Activated CD4-positive, alpha-beta memory T cell treated with anti-CD3 and anti-CD28 coated beads for 36 hours (primary cell): ENCODE measurements around the gene STK40. TPM values are rescaled to one million over a fixed set of nuclear protein-coding genes. Genes with fewer than 3 reads are reported as not detected.

Experiments used
- CTCF ChIA-PET: fragments of 350-600 bp; sonication (Branson Sonifier 250); formaldehyde crosslinking; loops from one replicate; lab custom pipeline; 2021; ENCODE audit warnings: antibody characterized with exemption, inconsistent platforms; lab: Charles Lee
- POLR2A ChIA-PET: fragments of 350-600 bp; sonication (Branson Sonifier 250); formaldehyde crosslinking; loops from one replicate; lab custom pipeline; 2021; ENCODE audit warnings: antibody characterized with exemption; lab: Charles Lee
- DNase-seq: peaks from one replicate; pipeline ENCODE4 v3.0.0-alpha.2; 2020
- H3K27ac Mint-ChIP-seq: one replicate; pipeline ENCODE4 v1.8.0; 2021; ENCODE audit warnings: mixed read lengths
- H3K27me3 Mint-ChIP-seq: one replicate; pipeline ENCODE4 v1.8.0; 2021; ENCODE audit warnings: mixed read lengths
- H3K36me3 Mint-ChIP-seq: one replicate; pipeline ENCODE4 v1.8.0; 2021; ENCODE audit warnings: mixed read lengths
- H3K4me1 Mint-ChIP-seq: one replicate; pipeline ENCODE4 v1.8.0; 2021; ENCODE audit warnings: low read depth, mixed read lengths
- H3K4me3 Mint-ChIP-seq: one replicate; pipeline ENCODE4 v1.8.0; 2021; ENCODE audit warnings: mild to moderate bottlenecking, mixed read lengths
- H3K9me3 Mint-ChIP-seq: one replicate; pipeline ENCODE4 v1.8.0; 2021; ENCODE audit warnings: mixed read lengths
- intact Hi-C: fragments of 100-400 bp; cut with micrococcal nuclease; formaldehyde crosslinking; loops from one replicate; pipeline ENCODE4 v1.15.1; 2023
- total RNA-seq, 2 experiments: library from RNA; stranded (reverse); gene quantifications; one replicate each; pipeline ENCODE4 v1.2.3, GENCODE V29; 2021

Gene STK40
- total RNA-seq, 2 experiments from 2014 or later, result 57.3 to 57.4 TPM

- ChIA-PET CTCF (interaction anchor here (5.0 kb wide), 1 partner anchor 73 kb away, joined by 56 read pairs; no protein-coding TSS in a partner anchor), POLR2A (interaction anchor here (0.5 kb wide), 1 partner anchor 49 kb away, joined by 4 read pairs; no protein-coding TSS in a partner anchor)
- intact Hi-C loops, result no loop called here
- H3K4me3 Mint-ChIP-seq, result no peak overlapping the region
- H3K36me3 Mint-ChIP-seq, result no peaks in the 10 kb centered on the region
- H3K27me3 Mint-ChIP-seq, result no peaks in the 10 kb centered on the region
- no peaks in the 10 kb centered on the region for H3K9me3 Mint-ChIP-seq
- peaks cover 24% of the 10 kb centered on the region for H3K4me1 Mint-ChIP-seq
- H3K27ac Mint-ChIP-seq, result no peak overlapping the region
- no peak for DNase-seq
Observed at GRCh38 chr1:36415661-36416326, 30.1 kb upstream of the STK40 start.

DNA sequence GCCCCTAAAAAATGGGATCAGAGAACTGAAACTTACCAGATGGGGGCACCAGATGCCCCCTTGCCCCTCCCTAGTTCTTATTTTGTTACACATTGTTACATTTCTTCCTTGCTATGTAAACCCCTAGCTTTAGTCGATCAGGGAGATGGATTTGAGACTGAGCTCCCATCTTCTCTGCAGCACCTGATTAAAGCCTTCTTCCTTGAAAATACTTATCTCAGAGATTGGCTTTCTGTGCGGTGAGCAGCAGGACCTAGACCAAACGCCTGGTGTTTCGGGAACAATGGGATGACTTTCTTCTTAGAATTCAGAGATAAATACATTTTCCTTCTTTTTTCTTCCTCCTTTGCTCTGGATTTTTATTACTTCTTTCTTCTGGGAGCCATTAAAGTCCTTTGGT lies 28.7 kb upstream of the STK40 start:
- intact Hi-C loops, result no loop called here
- CTCF ChIA-PET, result interaction anchor here (0.9 to 2.8 kb wide), 4 partner anchors 13 to 114 kb away, joined by 3 to 6 read pairs (median 3); partner anchors contain the start of gene EVA1B

GRCh38 chr1:36411674-36412648 lies 26.2 kb upstream of the STK40 start:
- intact Hi-C loops, result loop anchor here (1.0 kb wide), 2 partner anchors 15 to 26 kb away; partner anchors contain the start of gene LSM10
- H3K4me3 Mint-ChIP-seq, result peak overlapping the region; percentile 38
- CTCF ChIA-PET, result interaction anchor here (0.6 to 2.8 kb wide), 11 partner anchors 10 to 263 kb away, joined by 3 to 18 read pairs (median 3); partner anchors contain the start of genes OSCP1 and TRAPPC3

More for the DNA sequence above, 28.7 kb upstream of the STK40 start:
- DNase-seq, result no peak
- no peak overlapping the region for H3K4me3 Mint-ChIP-seq
- POLR2A ChIA-PET, result no interaction called here
- H3K36me3 Mint-ChIP-seq, result no peaks in the 10 kb centered on the region
- no peaks in the 10 kb centered on the region for H3K27me3 Mint-ChIP-seq
- H3K27ac Mint-ChIP-seq, result no peak overlapping the region
- H3K9me3 Mint-ChIP-seq, result no peaks in the 10 kb centered on the region
- peaks cover 16% of the 10 kb centered on the region for H3K4me1 Mint-ChIP-seq

GRCh38 chr1:36408479-36408878 lies 22.8 kb upstream of the STK40 start:
- Mint-ChIP-seq H3K27me3 (no peaks in the 10 kb centered on the region), H3K4me1 (peaks cover 16% of the 10 kb centered on the region), H3K9me3 (no peaks in the 10 kb centered on the region), H3K36me3 (no peaks in the 10 kb centered on the region), H3K4me3 (no peak overlapping the region), H3K27ac (no peak overlapping the region)
- no peak for DNase-seq
- intact Hi-C loops, result no loop called here
- CTCF ChIA-PET, result no interaction called here
- POLR2A ChIA-PET, result no interaction called here

More at GRCh38 chr1:36411674-36412648, 26.2 kb upstream of the STK40 start:
- POLR2A ChIA-PET, result interaction anchor here (0.7 to 2.1 kb wide), 3 partner anchors 14 to 82 kb away, joined by 3 to 5 read pairs (median 4); partner anchors contain the start of gene LSM10
- peak; percentile 81 for DNase-seq
- Mint-ChIP-seq H3K36me3 (no peaks in the 10 kb centered on the region), H3K4me1 (peaks cover 16% of the 10 kb centered on the region), H3K27me3 (no peaks in the 10 kb centered on the region), H3K9me3 (no peaks in the 10 kb centered on the region), H3K27ac (peak overlapping the region; percentile 65)

GRCh38 chr1:36406440-36406839 lies 20.7 kb upstream of the STK40 start:
- intact Hi-C loops, result no loop called here
- peaks cover 6% of the 10 kb centered on the region for H3K4me1 Mint-ChIP-seq
- CTCF ChIA-PET, result interaction anchor here (0.9 kb wide), 1 partner anchor 63 kb away, joined by 3 read pairs; no protein-coding TSS in a partner anchor
- H3K27me3 Mint-ChIP-seq, result no peaks in the 10 kb centered on the region
- POLR2A ChIA-PET, result no interaction called here
- H3K9me3 Mint-ChIP-seq, result no peaks in the 10 kb centered on the region
- H3K4me3 Mint-ChIP-seq, result no peak overlapping the region
- DNase-seq, result no peak
- H3K36me3 Mint-ChIP-seq, result no peaks in the 10 kb centered on the region
- no peak overlapping the region for H3K27ac Mint-ChIP-seq

DNA sequence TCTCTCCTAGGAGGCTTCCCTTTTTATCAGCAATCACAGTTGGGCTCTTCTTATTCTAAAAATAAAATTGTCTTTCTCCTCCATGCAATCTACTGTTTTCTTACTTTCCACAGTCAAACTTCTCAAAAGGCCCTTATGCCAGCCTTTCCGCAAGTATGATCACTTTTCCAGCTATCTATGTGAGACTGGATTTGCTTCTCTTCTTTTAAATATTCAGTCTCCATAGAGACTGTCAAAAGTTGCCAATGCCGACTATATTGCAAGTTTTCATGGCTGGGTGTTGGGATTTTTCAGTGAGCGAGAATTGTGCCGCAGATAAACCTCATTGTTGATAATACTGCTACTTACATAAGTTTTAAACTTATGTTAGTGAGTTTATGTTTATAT lies 16.8 kb upstream of the STK40 start:
- Mint-ChIP-seq H3K27me3 (no peaks in the 10 kb centered on the region), H3K4me3 (no peak overlapping the region), H3K9me3 (no peaks in the 10 kb centered on the region), H3K4me1 (peaks cover 17% of the 10 kb centered on the region), H3K36me3 (peaks cover 1% of the 10 kb centered on the region), H3K27ac (no peak overlapping the region)
- POLR2A ChIA-PET, result no interaction called here
- intact Hi-C loops, result no loop called here
- no peak for DNase-seq
- CTCF ChIA-PET, result no interaction called here

DNA sequence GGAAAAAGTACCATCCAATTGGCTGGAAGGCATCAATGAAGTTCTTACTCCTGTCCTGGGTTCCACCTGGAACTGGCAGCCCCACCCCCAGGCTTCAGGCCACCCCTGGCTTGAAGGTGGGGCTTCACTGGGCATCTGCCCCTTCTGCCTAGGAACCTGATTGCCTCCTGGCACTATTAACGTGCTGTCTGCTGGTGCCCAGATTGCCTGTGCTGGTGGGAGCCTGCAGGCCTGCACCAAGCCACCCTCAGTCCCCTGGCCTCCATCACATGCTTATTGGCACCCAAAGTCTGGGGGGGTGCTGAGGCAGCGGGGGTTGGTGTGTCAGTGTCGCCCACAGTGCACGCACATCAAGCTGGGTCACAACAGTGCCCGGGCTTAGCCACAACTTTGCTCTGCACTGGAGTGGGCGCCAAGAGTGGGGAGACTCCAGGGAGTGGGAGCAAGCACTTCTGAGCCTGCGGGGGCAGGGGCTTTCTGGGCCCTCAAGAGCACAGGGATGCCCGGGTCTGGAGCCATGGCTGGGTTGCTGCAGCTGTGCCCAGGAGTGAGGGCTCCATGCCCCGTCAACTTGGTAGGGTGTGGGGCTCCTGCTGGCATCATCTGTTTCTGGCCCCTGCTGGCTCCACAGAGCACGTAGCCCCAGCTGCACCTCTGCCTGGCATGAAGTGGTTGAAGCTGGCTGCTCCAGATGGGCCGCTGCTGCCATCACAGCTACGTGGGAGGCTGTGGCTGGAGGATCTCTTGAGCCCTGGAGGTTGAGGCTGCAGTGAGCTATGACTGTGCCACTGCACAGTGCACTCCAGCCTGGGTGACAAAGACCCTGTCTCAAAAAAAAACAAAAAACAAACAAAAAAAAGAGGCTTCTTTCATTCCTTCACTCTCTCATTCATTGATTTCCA lies 16.1 kb upstream of the STK40 start:
- DNase-seq, result no peak
- POLR2A ChIA-PET, result interaction anchor here (0.7 to 1.8 kb wide), 2 partner anchors 15 to 41 kb away, joined by 3 to 16 read pairs; no protein-coding TSS in a partner anchor
- Mint-ChIP-seq H3K36me3 (peaks cover 1% of the 10 kb centered on the region), H3K9me3 (no peaks in the 10 kb centered on the region), H3K4me1 (peaks cover 21% of the 10 kb centered on the region), H3K27me3 (no peaks in the 10 kb centered on the region), H3K4me3 (peak overlapping the region; percentile 50), H3K27ac (no peak overlapping the region)
- CTCF ChIA-PET, result interaction anchor here (1.2 to 1.4 kb wide), 3 partner anchors 12 to 59 kb away, joined by 3 to 7 read pairs (median 5); no protein-coding TSS in a partner anchor
- intact Hi-C loops, result loop anchor here (1.0 kb wide), 1 partner anchor 7 kb away; no protein-coding TSS in a partner anchor

DNA sequence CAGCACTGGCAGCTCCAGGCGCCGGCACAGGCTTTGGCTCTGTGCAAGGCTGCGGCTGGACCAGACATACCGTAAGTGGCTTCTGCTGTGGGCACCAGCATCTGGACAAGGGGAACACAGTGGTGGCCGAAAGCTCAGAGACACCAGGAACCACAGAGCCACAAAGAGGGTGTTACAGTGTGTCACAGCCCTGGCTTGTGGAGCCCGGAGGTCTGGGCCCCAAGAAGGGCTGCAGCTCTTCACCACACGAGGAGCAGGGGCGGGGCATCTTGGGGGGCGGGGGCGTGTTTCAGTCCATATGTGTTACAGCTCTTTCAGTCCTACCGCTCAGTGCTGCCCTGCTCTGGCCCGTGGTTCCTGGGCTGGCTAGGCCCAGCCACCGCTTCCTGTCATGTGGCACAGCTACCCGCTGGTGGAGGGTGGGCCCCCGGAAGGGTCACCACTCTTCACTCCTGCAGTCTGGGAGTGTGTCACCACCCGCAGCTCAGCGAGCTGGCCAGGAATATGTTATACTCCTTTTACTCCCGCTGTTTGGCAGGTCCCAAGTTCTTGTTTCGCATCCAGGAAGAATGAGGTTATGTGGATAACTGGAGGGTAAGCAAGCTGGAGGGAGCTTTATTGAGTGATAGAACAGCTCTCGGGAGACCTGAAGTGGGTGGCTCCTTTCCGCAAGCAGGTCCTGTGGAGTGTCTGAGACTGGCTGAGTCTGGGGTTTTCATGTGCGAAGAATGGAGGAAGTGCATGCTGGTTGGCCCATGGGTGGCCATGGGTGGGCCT lies 15.3 kb upstream of the STK40 start:
- H3K27ac Mint-ChIP-seq, result peak overlapping the region; percentile 28
- peak overlapping the region; percentile 50 for H3K4me3 Mint-ChIP-seq
- ChIA-PET POLR2A (interaction anchor here (0.6 to 1.8 kb wide), 4 partner anchors 14 to 240 kb away, joined by 3 to 16 read pairs (median 4); no protein-coding TSS in a partner anchor), CTCF (interaction anchor here (0.6 to 1.6 kb wide), 8 partner anchors 13 to 58 kb away, joined by 3 to 7 read pairs (median 4); partner anchors contain the start of gene OSCP1)
- intact Hi-C loops, result loop anchor here (1.0 kb wide), 1 partner anchor 8 kb away; no protein-coding TSS in a partner anchor
- H3K9me3 Mint-ChIP-seq, result no peaks in the 10 kb centered on the region
- peaks cover 4% of the 10 kb centered on the region for H3K36me3 Mint-ChIP-seq
- peaks cover 28% of the 10 kb centered on the region for H3K4me1 Mint-ChIP-seq
- DNase-seq, result peak; percentile 78
- H3K27me3 Mint-ChIP-seq, result no peaks in the 10 kb centered on the region

DNA sequence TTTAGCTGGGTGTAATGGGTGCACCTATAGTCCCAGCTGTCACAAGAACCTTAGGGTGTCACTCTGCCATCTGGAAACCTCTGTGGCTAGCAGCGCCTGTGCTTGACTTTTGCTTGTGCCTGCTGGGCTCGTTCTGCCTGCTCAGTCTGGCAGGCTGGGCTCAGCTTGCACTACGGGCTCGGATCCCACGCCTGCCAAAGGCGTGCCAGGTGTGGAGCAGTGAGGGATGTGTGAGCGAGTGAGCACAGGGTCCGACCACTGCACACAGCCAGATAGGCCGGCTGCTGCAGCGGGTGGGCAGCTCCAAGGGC lies 14.7 kb upstream of the STK40 start:
- H3K9me3 Mint-ChIP-seq, result no peaks in the 10 kb centered on the region
- peaks cover 4% of the 10 kb centered on the region for H3K36me3 Mint-ChIP-seq
- no peak for DNase-seq
- H3K4me1 Mint-ChIP-seq, result peaks cover 28% of the 10 kb centered on the region
- H3K27me3 Mint-ChIP-seq, result no peaks in the 10 kb centered on the region
- ChIA-PET CTCF (interaction anchor here (0.6 to 1.6 kb wide), 7 partner anchors 14 to 58 kb away, joined by 3 to 7 read pairs (median 5); no protein-coding TSS in a partner anchor), POLR2A (interaction anchor here (0.9 to 1.8 kb wide), 2 partner anchors 14 to 240 kb away, joined by 4 to 16 read pairs; no protein-coding TSS in a partner anchor)
- H3K4me3 Mint-ChIP-seq, result no peak overlapping the region
- intact Hi-C loops, result no loop called here
- H3K27ac Mint-ChIP-seq, result no peak overlapping the region

GRCh38 chr1:36398370-36398977 lies 12.8 kb upstream of the STK40 start:
- Mint-ChIP-seq H3K9me3 (no peaks in the 10 kb centered on the region), H3K36me3 (peaks cover 4% of the 10 kb centered on the region), H3K27me3 (no peaks in the 10 kb centered on the region), H3K4me3 (peak overlapping the region; percentile 98), H3K27ac (peak overlapping the region; percentile 84), H3K4me1 (peaks cover 28% of the 10 kb centered on the region)
- ChIA-PET POLR2A (interaction anchor here (0.7 to 3.5 kb wide), 8 partner anchors 11 to 1074 kb away, joined by 3 to 84 read pairs (median 6); partner anchors contain the start of genes MRPS15, OSCP1 and STK40), CTCF (interaction anchor here (1.0 to 3.5 kb wide), 3 partner anchors 12 to 31 kb away, joined by 3 to 20 read pairs (median 4); no protein-coding TSS in a partner anchor)
- intact Hi-C loops, result no loop called here
- DNase-seq, result no peak
